NCI-H526 treated with DMSO at 0.1 percent for 48 hours (cell line): ENCODE results near the gene BCLAF3.

ENCODE experiments used
- DNase-seq: peaks from one replicate; lab custom pipeline; 2025; lab: John Stamatoyannopoulos, UW

BCLAF3 gene

GRCh38 chrX:19966056-19966455 lies 24.8 kb downstream of the BCLAF3 start:
- DNase-seq = no peak

DNA sequence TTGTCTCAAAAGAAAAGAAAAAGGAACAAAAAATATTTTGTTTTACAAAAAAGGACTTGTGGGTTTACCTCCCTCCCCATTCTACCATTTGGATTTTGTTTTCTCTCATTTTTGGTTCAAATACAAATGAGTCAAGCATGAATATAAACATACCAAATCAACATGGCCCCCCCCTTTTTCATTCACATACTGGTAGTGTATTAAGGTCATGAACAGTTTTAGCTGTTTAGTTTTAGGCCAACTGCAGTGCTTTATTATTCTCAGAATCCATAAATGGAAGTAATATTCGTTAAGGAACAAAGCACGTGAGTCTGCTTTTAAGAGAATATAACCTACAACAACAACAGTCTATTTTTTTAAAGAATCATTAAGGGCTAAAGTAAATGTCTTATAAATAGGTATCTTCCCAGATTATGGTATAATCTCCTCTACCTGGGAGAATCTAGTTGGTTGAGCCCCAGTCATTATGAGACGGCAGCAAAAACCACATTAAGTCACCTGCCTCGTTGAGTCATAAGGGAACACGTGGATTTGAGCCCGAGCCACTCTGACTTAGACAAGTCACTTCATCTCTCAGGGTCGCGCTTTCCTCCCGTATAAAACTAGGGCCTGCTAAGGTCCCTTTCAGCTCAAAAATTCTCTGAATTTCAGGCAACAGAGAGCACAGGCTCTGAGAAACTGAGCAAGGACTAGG lies 26.7 kb downstream of the BCLAF3 start:
- no peak for DNase-seq

- no peak for DNase-seq
Observed at GRCh38 chrX:19960913-19961312, 29.9 kb downstream of the BCLAF3 start.

DNA sequence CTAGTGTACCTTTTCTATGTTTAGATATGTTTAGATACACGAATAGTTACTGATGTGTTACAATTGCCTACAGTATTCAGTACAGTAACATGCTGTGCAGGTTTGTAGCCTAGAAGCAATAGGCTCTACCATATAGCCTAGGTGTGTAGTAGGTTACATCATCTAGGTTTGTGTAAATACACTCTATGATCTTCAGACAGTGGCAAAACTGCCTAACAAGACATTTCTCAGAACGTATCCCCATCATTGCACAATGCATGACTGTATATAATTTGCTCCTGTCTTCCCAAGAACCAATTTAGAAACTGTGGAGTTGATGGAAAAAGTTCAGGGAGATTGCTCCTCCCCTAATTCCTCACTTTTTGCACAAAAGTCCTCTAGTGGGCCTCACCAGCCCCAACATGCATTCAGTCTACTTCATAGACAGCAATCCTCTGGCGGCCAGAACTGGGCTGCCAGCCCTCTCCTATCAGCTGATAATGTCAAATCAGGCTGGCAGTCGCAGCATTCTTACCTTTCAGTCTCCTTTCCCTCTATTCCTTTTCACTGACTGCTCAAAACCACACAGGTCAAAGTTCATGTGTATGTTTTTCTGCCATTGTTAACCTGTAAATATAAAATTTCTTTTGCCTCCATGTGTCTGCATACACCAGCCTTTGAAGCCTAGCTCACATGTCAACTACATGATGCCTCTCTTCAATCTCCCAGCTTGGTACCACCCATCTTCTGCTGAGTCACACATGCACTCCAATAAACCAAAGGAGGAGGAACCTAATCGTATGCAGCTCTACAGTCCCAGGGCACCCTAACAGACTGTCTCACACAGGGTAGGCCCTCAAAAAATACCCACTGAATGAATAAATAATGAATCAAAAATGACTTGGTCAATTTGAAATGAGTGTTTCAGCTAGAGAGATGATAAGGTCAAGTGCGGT lies 32.0 kb downstream of the BCLAF3 start:
- no peak for DNase-seq

DNA sequence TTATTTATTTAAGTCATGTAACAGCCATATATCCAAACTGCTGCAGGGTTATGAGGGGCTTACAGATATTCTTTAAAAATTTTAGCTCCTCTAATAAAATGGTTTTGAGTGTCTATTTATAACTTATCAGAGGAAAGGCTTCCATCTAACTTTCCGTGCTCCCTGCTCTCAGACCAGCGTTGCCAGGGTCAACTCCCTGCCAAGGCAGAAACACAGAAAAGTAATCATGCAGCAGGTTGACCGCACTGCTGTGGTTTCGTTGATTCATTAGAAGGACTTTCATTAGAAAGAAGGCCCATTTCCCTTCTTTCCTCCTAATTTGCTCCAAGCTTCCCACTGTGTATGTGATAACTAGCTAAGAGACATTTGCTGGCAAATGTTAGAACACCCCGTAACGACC lies 33.9 kb downstream of the BCLAF3 start:
- DNase-seq = no peak

GRCh38 chrX:19956306-19956705 lies 34.6 kb downstream of the BCLAF3 start:
- no peak for DNase-seq

DNA sequence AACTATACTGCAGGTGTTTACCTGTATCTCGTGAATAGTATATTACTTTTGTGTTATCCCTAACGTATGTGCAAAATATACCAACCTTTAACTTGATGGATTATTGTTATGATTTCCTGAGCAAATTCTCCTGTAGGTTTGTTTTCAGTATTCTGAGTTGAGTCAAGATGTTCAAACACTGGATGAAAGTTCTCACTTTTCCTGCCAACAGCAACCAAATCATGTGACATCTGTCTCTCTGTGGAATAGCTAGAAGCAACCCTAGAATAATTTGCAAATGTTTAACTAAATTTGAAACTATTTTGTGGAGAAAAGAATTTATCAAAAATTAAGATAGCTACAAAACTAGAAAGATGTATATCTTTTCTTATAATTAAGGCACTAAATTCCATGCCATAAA lies 35.6 kb downstream of the BCLAF3 start:
- DNase-seq = no peak

GRCh38 chrX:19954335-19955096 lies 36.3 kb downstream of the BCLAF3 start:
- no peak for DNase-seq

DNA sequence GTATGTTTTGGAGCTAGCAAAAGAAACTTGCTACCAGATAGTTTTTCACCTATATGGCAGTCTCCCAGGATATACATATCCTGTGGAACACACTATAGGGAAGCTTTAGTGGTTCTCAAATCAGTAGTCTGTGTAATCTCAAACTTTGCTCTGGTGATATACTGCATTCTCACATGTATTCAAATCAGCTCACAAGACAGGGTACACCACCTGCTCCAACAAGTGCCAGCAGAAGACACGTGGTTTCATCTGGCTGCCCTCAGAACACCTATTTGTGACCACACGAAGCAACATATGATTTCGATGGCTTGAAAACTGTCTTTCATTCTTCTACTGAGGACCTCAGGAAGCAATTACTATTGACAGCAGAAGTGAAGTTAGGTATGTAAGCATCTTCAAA lies 37.7 kb downstream of the BCLAF3 start:
- peak; percentile 19 for DNase-seq

GRCh38 chrX:19949340-19949739 lies 41.5 kb downstream of the BCLAF3 start:
- DNase-seq = no peak

DNA sequence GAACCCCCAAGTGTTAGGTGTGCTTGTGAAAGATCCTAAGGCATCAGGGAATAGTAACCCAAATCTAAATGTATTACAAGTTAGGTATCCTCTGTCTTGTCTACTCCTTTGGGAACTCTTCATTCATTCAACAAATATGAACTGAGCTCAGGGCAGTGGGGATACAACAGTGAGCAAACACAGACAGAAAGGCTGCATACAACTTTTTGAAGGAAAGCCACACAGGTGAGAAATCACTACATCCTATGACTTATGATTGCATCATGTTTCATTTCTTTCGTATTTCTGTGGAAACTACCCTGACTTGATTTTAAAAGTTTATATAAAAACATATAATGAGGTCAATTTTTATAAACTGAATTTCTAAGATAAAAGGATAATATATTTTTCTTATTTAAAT lies 43.2 kb downstream of the BCLAF3 start:
- DNase-seq = no peak
